Measurements from ENCODE around the gene ZBTB45.

Gene ZBTB45

GRCh38 chr19:58511353-58512208, 8.0 kb downstream of the ZBTB45 start, which contains the start of gene SLC27A5:
Gene SLC27A5 (minus strand): TSS chr19:58511992. CDS start chr19:58511955, 37 bp downstream.
- no peak for TF ChIP-seq FOXP2 (optimal IDR thresholded peaks at IDR 0.05; ENCODE audit: borderline replicate concordance, extremely low read depth, extremely low read length, insufficient read depth)
- no peak for TF ChIP-seq SIN3A (IDR thresholded peaks at IDR 0.05; ENCODE audit: borderline replicate concordance, insufficient read depth, low read length)
- no peak for TF ChIP-seq TAF1 (IDR thresholded peaks at IDR 0.05; ENCODE audit: borderline replicate concordance, insufficient read depth, low read length)
- no peak for TF ChIP-seq REST (IDR thresholded peaks at IDR 0.05; ENCODE audit: insufficient read depth in 1 of 2, low read depth in 2 of 2, low read length in 2 of 2)
- no peak for TF ChIP-seq POLR2AphosphoS5 (IDR thresholded peaks at IDR 0.05; ENCODE audit: low read depth, low read length)

GRCh38 chr19:58510084-58510862, 9.3 kb downstream of the ZBTB45 start:
- TF ChIP-seq REST (IDR thresholded peaks at IDR 0.05; ENCODE audit: insufficient read depth in 1 of 2, low read depth in 2 of 2, low read length in 2 of 2) (no peak), TAF1 (IDR thresholded peaks at IDR 0.05; ENCODE audit: borderline replicate concordance, insufficient read depth, low read length) (no peak), SIN3A (IDR thresholded peaks at IDR 0.05; ENCODE audit: borderline replicate concordance, insufficient read depth, low read length) (no peak), POLR2AphosphoS5 (IDR thresholded peaks at IDR 0.05; ENCODE audit: low read depth, low read length) (no peak), FOXP2 (optimal IDR thresholded peaks at IDR 0.05; ENCODE audit: borderline replicate concordance, extremely low read depth, extremely low read length, insufficient read depth) (no peak)

- no peak for TF ChIP-seq FOXP2 (optimal IDR thresholded peaks at IDR 0.05; ENCODE audit: borderline replicate concordance, extremely low read depth, extremely low read length, insufficient read depth)
- TF ChIP-seq SIN3A (IDR thresholded peaks at IDR 0.05; ENCODE audit: borderline replicate concordance, insufficient read depth, low read length) = no peak
- TF ChIP-seq REST (IDR thresholded peaks at IDR 0.05; ENCODE audit: insufficient read depth in 1 of 2, low read depth in 2 of 2, low read length in 2 of 2) = no peak
- no peak for TF ChIP-seq POLR2AphosphoS5 (IDR thresholded peaks at IDR 0.05; ENCODE audit: low read depth, low read length)
- TF ChIP-seq TAF1 (IDR thresholded peaks at IDR 0.05; ENCODE audit: borderline replicate concordance, insufficient read depth, low read length) = no peak
Measured at GRCh38 chr19:58509731-58510083, 9.9 kb downstream of the ZBTB45 start.

GRCh38 chr19:58500242-58500641, 19.4 kb downstream of the ZBTB45 start:
- TF ChIP-seq REST (IDR thresholded peaks at IDR 0.05; ENCODE audit: insufficient read depth in 1 of 2, low read depth in 2 of 2, low read length in 2 of 2) (no peak), SIN3A (IDR thresholded peaks at IDR 0.05; ENCODE audit: borderline replicate concordance, insufficient read depth, low read length) (no peak), FOXP2 (optimal IDR thresholded peaks at IDR 0.05; ENCODE audit: borderline replicate concordance, extremely low read depth, extremely low read length, insufficient read depth) (no peak), POLR2AphosphoS5 (IDR thresholded peaks at IDR 0.05; ENCODE audit: low read depth, low read length) (no peak), TAF1 (IDR thresholded peaks at IDR 0.05; ENCODE audit: borderline replicate concordance, insufficient read depth, low read length) (no peak)
